ENCODE measurements around the gene GATAD1. TPM values are rescaled to one million over a fixed set of nuclear protein-coding genes. Genes with fewer than 3 reads are reported as not detected.

GATAD1 gene
- total and polyA plus RNA-seq, 2 donors from 2014 or later: 17.5 to 35.8 TPM

- FAIRE-seq: no peak
These were observed 14.9 kb upstream of the GATAD1 start for GRCh38 chr7:92432299-92432946.

GRCh38 chr7:92433019-92433418 is 14.3 kb upstream of the GATAD1 start:
- Histone ChIP-seq H3K4me1 (ENCODE audit: control insufficient read depth in 2 of 3, insufficient read depth in 2 of 3, low read depth in 1 of 3, low read length in 3 of 3) (no peaks in the 10 kb centered on the region), H3K27me3 (ENCODE audit: control insufficient read depth, insufficient read depth, low read length) (no peaks in the 10 kb centered on the region), H3K4me3 (ENCODE audit: low read length in 3 of 3) (no peak overlapping the region), H3K27ac (ENCODE audit: low read depth in 2 of 2, low read length in 2 of 2) (no peak overlapping the region), H3K9me3 (ENCODE audit: control insufficient read depth in 2 of 3, insufficient read depth in 1 of 3, low read length in 3 of 3) (no peaks in the 10 kb centered on the region), H3K9ac (ENCODE audit: low read length in 3 of 3) (no peak overlapping the region), H3K36me3 (ENCODE audit: control insufficient read depth in 2 of 3, insufficient read depth in 3 of 3, low read length in 3 of 3) (no peaks in the 10 kb centered on the region)
- no peak for TF ChIP-seq CTCF (IDR thresholded peaks at IDR 0.05; ENCODE audit: borderline replicate concordance, extremely low read depth, insufficient read depth)
- DNase-seq (no peak), FAIRE-seq (no peak)
- intact Hi-C loops (cut with DNase I): no loop called here

More at GRCh38 chr7:92432299-92432946, 14.9 kb upstream of the GATAD1 start:
- TF ChIP-seq CTCF (IDR thresholded peaks at IDR 0.05; ENCODE audit: borderline replicate concordance, extremely low read depth, insufficient read depth): no peak
- H3K36me3 ChIP-seq (ENCODE audit: control insufficient read depth in 2 of 3, insufficient read depth in 3 of 3, low read length in 3 of 3): no peaks in the 10 kb centered on the region
- H3K27ac ChIP-seq (ENCODE audit: low read depth in 2 of 2, low read length in 2 of 2): no peak overlapping the region
- intact Hi-C loops (cut with DNase I): no loop called here
- H3K9ac ChIP-seq (ENCODE audit: low read length in 3 of 3): no peak overlapping the region
- H3K9me3 ChIP-seq (ENCODE audit: control insufficient read depth in 2 of 3, insufficient read depth in 1 of 3, low read length in 3 of 3): no peaks in the 10 kb centered on the region
- no peaks in the 10 kb centered on the region for H3K4me1 ChIP-seq (ENCODE audit: control insufficient read depth in 2 of 3, insufficient read depth in 2 of 3, low read depth in 1 of 3, low read length in 3 of 3)
- H3K4me3 ChIP-seq (ENCODE audit: low read length in 3 of 3): no peak overlapping the region
- H3K27me3 ChIP-seq (ENCODE audit: control insufficient read depth, insufficient read depth, low read length): no peaks in the 10 kb centered on the region
- DNase-seq: no peak

- intact Hi-C loops (cut with DNase I): no loop called here
- TF ChIP-seq CTCF (IDR thresholded peaks at IDR 0.05; ENCODE audit: borderline replicate concordance, extremely low read depth, insufficient read depth): no peak
- no peak for FAIRE-seq
These were observed 11.7 kb upstream of the GATAD1 start for GRCh38 chr7:92435542-92435941.

More at GRCh38 chr7:92435542-92435941, 11.7 kb upstream of the GATAD1 start:
- DNase-seq: no peak
- Histone ChIP-seq H3K27ac (ENCODE audit: low read depth in 2 of 2, low read length in 2 of 2) (no peak overlapping the region), H3K27me3 (ENCODE audit: control insufficient read depth, insufficient read depth, low read length) (no peaks in the 10 kb centered on the region), H3K9me3 (ENCODE audit: control insufficient read depth in 2 of 3, insufficient read depth in 1 of 3, low read length in 3 of 3) (no peaks in the 10 kb centered on the region), H3K36me3 (ENCODE audit: control insufficient read depth in 2 of 3, insufficient read depth in 3 of 3, low read length in 3 of 3) (no peaks in the 10 kb centered on the region), H3K9ac (ENCODE audit: low read length in 3 of 3) (no peak overlapping the region), H3K4me3 (ENCODE audit: low read length in 3 of 3) (no peak overlapping the region), H3K4me1 (ENCODE audit: control insufficient read depth in 2 of 3, insufficient read depth in 2 of 3, low read depth in 1 of 3, low read length in 3 of 3) (no peaks in the 10 kb centered on the region)

Measured in kidney (tissue), 14 donors.